Esophagus muscularis mucosa (tissue), 3 donors: ENCODE data around the gene CAMK2A.

Experiments
- POLR2A ChIP-seq: fragments of 450-650 bp; IDR thresholded peaks from one replicate; pipeline ENCODE4 v1.6.1; 2017; ENCODE audit warnings: antibody characterized with exemption, moderate library complexity, mild to moderate bottlenecking, low read depth
- POLR2AphosphoS5 ChIP-seq, 2 donors: sonication (generic); formaldehyde crosslinking; IDR thresholded peaks; one replicate each; pipeline ENCODE4 v1.6.1; 2017; ENCODE audit warnings: antibody characterized with exemption in 2 of 2
- TF ChIP-seq, protein P1 (sequence below), 3 experiments: fragments of 200-600 bp in 2 of 3; fragments of 450-650 bp in 1 of 3; sonication (generic) in 2 of 3; IDR thresholded peaks; one replicate each; pipeline ENCODE4 v1.5.1; 2017 to 2019; ENCODE audit warnings: antibody characterized with exemption in 3 of 3, mild to moderate bottlenecking in 2 of 3, moderate library complexity in 1 of 3

DNA sequence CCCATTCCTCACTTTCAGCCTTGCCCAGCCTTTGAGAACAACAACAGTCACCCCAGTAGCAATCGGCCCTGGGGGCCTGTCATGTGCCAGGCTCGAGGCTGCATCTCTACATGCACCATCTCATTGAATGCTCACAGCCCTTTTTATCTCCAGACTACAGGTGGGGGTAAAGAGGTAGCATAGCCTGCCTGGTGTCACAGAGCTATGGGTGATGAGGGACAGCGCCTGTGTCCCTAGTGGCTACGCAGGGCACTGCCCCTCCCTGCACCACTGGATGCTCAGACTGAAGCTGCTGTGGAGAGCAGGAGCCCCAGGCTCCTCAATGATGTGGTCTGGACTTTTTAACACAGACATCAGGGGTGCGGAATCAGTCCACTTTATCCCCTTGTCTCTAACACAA, 2.8 kb downstream of the CAMK2A start:
- TF ChIP-seq POLR2AphosphoS5 (IDR thresholded peaks at IDR 0.05) (no peak), POLR2A (no peak)
- TF ChIP-seq, protein P1, sequence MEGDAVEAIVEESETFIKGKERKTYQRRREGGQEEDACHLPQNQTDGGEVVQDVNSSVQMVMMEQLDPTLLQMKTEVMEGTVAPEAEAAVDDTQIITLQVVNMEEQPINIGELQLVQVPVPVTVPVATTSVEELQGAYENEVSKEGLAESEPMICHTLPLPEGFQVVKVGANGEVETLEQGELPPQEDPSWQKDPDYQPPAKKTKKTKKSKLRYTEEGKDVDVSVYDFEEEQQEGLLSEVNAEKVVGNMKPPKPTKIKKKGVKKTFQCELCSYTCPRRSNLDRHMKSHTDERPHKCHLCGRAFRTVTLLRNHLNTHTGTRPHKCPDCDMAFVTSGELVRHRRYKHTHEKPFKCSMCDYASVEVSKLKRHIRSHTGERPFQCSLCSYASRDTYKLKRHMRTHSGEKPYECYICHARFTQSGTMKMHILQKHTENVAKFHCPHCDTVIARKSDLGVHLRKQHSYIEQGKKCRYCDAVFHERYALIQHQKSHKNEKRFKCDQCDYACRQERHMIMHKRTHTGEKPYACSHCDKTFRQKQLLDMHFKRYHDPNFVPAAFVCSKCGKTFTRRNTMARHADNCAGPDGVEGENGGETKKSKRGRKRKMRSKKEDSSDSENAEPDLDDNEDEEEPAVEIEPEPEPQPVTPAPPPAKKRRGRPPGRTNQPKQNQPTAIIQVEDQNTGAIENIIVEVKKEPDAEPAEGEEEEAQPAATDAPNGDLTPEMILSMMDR (IDR thresholded peaks at IDR 0.05): no peak
